H9 (cell line): ENCODE data around the gene PEX26. TPM values are rescaled to one million over a fixed set of nuclear protein-coding genes. Genes with fewer than 3 reads are reported as not detected.

Experiments used
- DNase-seq: peaks from one replicate; pipeline ENCODE4 v3.0.0-alpha.2; 2017
- H2AFZ ChIP-seq: one replicate; pipeline ENCODE4 v1.6.1; 2013; ENCODE audit warnings: mild to moderate bottlenecking, low read length, control low read depth, moderate library complexity
- H2AK5ac ChIP-seq: 2 replicates; pipeline ENCODE4 v1.6.1; 2013; ENCODE audit warnings: low read length, control low read depth, mixed read lengths; ENCODE audit not compliant: insufficient read length
- H2BK120ac ChIP-seq: one replicate; pipeline ENCODE4 v1.6.1; 2013; ENCODE audit warnings: low read depth, mild to moderate bottlenecking, low read length, control low read depth, inconsistent platforms; ENCODE audit not compliant: poor library complexity, severe bottlenecking
- H2BK12ac ChIP-seq: 2 replicates; pipeline ENCODE4 v1.6.1; 2013; ENCODE audit warnings: low read length, control low read depth, mixed read lengths, low read depth; ENCODE audit not compliant: insufficient read length
- H2BK15ac ChIP-seq: 2 replicates; pipeline ENCODE4 v1.6.1; 2013; ENCODE audit warnings: low read depth, low read length, control low read depth
- H2BK20ac ChIP-seq: one replicate; pipeline ENCODE4 v1.6.1; 2013; ENCODE audit warnings: low read depth, mild to moderate bottlenecking, low read length, control low read depth, inconsistent platforms; ENCODE audit not compliant: poor library complexity, severe bottlenecking
- H2BK5ac ChIP-seq: 2 replicates; pipeline ENCODE4 v1.6.1; 2013; ENCODE audit warnings: low read length, control low read depth, mixed read lengths; ENCODE audit not compliant: insufficient read length
- H3K14ac ChIP-seq: 2 replicates; pipeline ENCODE4 v1.6.1; 2013; ENCODE audit warnings: low read length, control low read depth; ENCODE audit not compliant: insufficient read depth
- H3K18ac ChIP-seq: 2 replicates; pipeline ENCODE4 v1.6.1; 2013; ENCODE audit warnings: low read depth, mild to moderate bottlenecking, mixed read lengths, low read length, control low read depth; ENCODE audit not compliant: insufficient read length
- H3K23ac ChIP-seq: 2 replicates; pipeline ENCODE4 v1.6.1; 2013; ENCODE audit warnings: low read length, control low read depth, mixed read lengths, low read depth; ENCODE audit not compliant: insufficient read length
- H3K23me2 ChIP-seq: 2 replicates; pipeline ENCODE4 v1.6.1; 2013; ENCODE audit warnings: low read depth, mild to moderate bottlenecking, mixed read lengths, low read length, control low read depth; ENCODE audit not compliant: insufficient read length, poor library complexity, severe bottlenecking
- H3K27ac ChIP-seq: 2 replicates; pipeline ENCODE4 v1.5.1; 2013; ENCODE audit warnings: low read length, control low read depth, mixed read lengths, low read depth; ENCODE audit not compliant: insufficient read length
- H3K27me3 ChIP-seq: 2 replicates; pipeline ENCODE4 v1.6.1; 2013; ENCODE audit warnings: low read length, control low read depth, inconsistent platforms; ENCODE audit not compliant: insufficient read depth
- H3K4ac ChIP-seq: 2 replicates; pipeline ENCODE4 v1.6.1; 2013; ENCODE audit warnings: low read depth, mild to moderate bottlenecking, control low read depth, inconsistent platforms, low read length, moderate library complexity
- H3K4me1 ChIP-seq: 2 replicates; pipeline ENCODE4 v1.6.1; 2013; ENCODE audit warnings: low read length, control low read depth, inconsistent platforms; ENCODE audit not compliant: insufficient read depth
- H3K4me2 ChIP-seq: 2 replicates; pipeline ENCODE4 v1.6.1; 2013; ENCODE audit warnings: low read length, control low read depth, mixed read lengths; ENCODE audit not compliant: insufficient read length, insufficient read depth
- H3K56ac ChIP-seq: 2 replicates; pipeline ENCODE4 v1.6.1; 2013; ENCODE audit warnings: low read depth, mild to moderate bottlenecking, mixed read lengths, low read length, control low read depth; ENCODE audit not compliant: insufficient read length
- H3K79me1 ChIP-seq: 2 replicates; pipeline ENCODE4 v1.6.1; 2013; ENCODE audit warnings: low read depth, mild to moderate bottlenecking, moderate library complexity, low read length, control low read depth, inconsistent platforms; ENCODE audit not compliant: insufficient read depth, poor library complexity, severe bottlenecking
- H3K79me2 ChIP-seq: 2 replicates; pipeline ENCODE4 v1.6.1; 2013; ENCODE audit warnings: low read length, control low read depth, inconsistent platforms; ENCODE audit not compliant: insufficient read depth
- H3K9ac ChIP-seq: 2 replicates; pipeline ENCODE4 v1.6.1; 2013; ENCODE audit warnings: low read length, control low read depth, mixed read lengths; ENCODE audit not compliant: insufficient read length; ENCODE audit errors: extremely low read depth
- H3K9me3 ChIP-seq: one replicate; pipeline ENCODE4 v1.6.1; 2013; ENCODE audit warnings: low read depth, low read length, inconsistent platforms; ENCODE audit not compliant: control insufficient read depth
- H3T11ph ChIP-seq: one replicate; pipeline ENCODE4 v1.6.1; 2013; ENCODE audit warnings: mild to moderate bottlenecking, low read length, control low read depth, inconsistent platforms
- H4K20me1 ChIP-seq: one replicate; pipeline ENCODE4 v1.6.1; 2013; ENCODE audit not compliant: control insufficient read depth, insufficient read length, insufficient read depth
- H4K5ac ChIP-seq: 2 replicates; pipeline ENCODE4 v1.6.1; 2013; ENCODE audit warnings: low read depth, mild to moderate bottlenecking, mixed read lengths, low read length, control low read depth; ENCODE audit not compliant: insufficient read length
- H4K8ac ChIP-seq: replicated peaks from 2 replicates; pipeline ENCODE4 v1.6.1; 2013; ENCODE audit warnings: low read length, control low read depth, mixed read lengths, low read depth; ENCODE audit not compliant: insufficient read length
- H4K91ac ChIP-seq: 2 replicates; pipeline ENCODE4 v1.6.1; 2013; ENCODE audit warnings: low read depth, mild to moderate bottlenecking, moderate library complexity, mixed read lengths, low read length, control low read depth; ENCODE audit not compliant: insufficient read length
- H3K27ac Mint-ChIP-seq, 3 experiments: 2 replicates in 2 of 3; 3 replicates in 1 of 3; pipeline ENCODE4 v1.8.0; 2020 to 2021; ENCODE audit warnings: mixed read lengths in 3 of 3, mild to moderate bottlenecking in 1 of 3, moderate library complexity in 1 of 3
- H3K27me3 Mint-ChIP-seq: 2 replicates; pipeline ENCODE4 v1.8.0; 2021; ENCODE audit warnings: low read depth, mild to moderate bottlenecking, moderate library complexity, mixed read lengths
- H3K36me3 Mint-ChIP-seq, 3 experiments: 2 replicates in 2 of 3; 3 replicates in 1 of 3; pipeline ENCODE4 v1.8.0; 2020 to 2021; ENCODE audit warnings: low read depth in 3 of 3, mixed read lengths in 3 of 3; ENCODE audit not compliant: insufficient read depth in 1 of 3
- H3K4me1 Mint-ChIP-seq, 2 experiments: 2 replicates each; pipeline ENCODE4 v1.8.0; 2020; ENCODE audit warnings: mixed read lengths in 2 of 2
- H3K4me3 Mint-ChIP-seq, 2 experiments: 2 replicates in 1 of 2; 3 replicates in 1 of 2; pipeline ENCODE4 v1.8.0; 2020 to 2021; ENCODE audit warnings: mild to moderate bottlenecking in 2 of 2, mixed read lengths in 2 of 2, moderate library complexity in 1 of 2
- H3K9me3 Mint-ChIP-seq, 2 experiments: 2 replicates in 1 of 2; 3 replicates in 1 of 2; pipeline ENCODE4 v1.8.0; 2020; ENCODE audit warnings: mild to moderate bottlenecking in 2 of 2, mixed read lengths in 2 of 2, moderate library complexity in 1 of 2
- CTCF ChIP-seq: fragments of 200-600 bp; sonication (generic); conservative IDR thresholded peaks from 3 replicates; pipeline ENCODE4 v1.8.0; 2021; ENCODE audit warnings: antibody characterized with exemption, mild to moderate bottlenecking
- WGBS: extraction: QIAGEN DNeasy Blood & Tissue Kit; methylation state at CpG from one replicate; pipeline ENCODE4 v1.1.7; 2013; ENCODE audit warnings: missing lambda C conversion rate, low lambda C conversion rate, mixed read lengths; ENCODE audit not compliant: insufficient read length; ENCODE audit errors: extremely low coverage; 5-methylcytosine and 5-hydroxymethylcytosine counted together
- total RNA-seq: library from RNA; stranded (reverse); gene quantifications from 2 replicates; pipeline ENCODE4 v1.2.1, GENCODE V29; 2021

The PEX26 gene
- total RNA-seq, 1 experiment from 2014 or later: 35.4 TPM

GRCh38 chr22:18033204-18033998 is 44.4 kb upstream of the PEX26 start:
- Histone ChIP-seq H4K91ac (no peak overlapping the region), H3K56ac (no peak overlapping the region), H2AFZ (no peak overlapping the region), H3K27me3 (no peaks in the 10 kb centered on the region), H2BK20ac (no peak overlapping the region), H3K14ac (no peak overlapping the region), H3K79me2 (no peaks in the 10 kb centered on the region), H3K4me1 (no peaks in the 10 kb centered on the region), H3K79me1 (no peaks in the 10 kb centered on the region), H4K20me1 (no peaks in the 10 kb centered on the region), H2AK5ac (no peak overlapping the region), H2BK5ac (no peak overlapping the region), H3K9me3 (no peaks in the 10 kb centered on the region), H3K23ac (no peak overlapping the region), H2BK120ac (no peak overlapping the region), H3K4ac (no peak overlapping the region), H3K27ac (no peak overlapping the region), H2BK15ac (no peak overlapping the region), H3K18ac (no peak overlapping the region), H3K4me2 (no peak overlapping the region), H4K5ac (no peak overlapping the region), H4K8ac (no peak overlapping the region), H3T11ph (no peak overlapping the region), H3K23me2 (no peaks in the 10 kb centered on the region), H2BK12ac (no peak overlapping the region), H3K9ac (no peak overlapping the region)
- Mint-ChIP-seq H3K4me3 (no peak overlapping the region; a peak in 1 of 5 replicates), H3K27ac (no peak overlapping the region), H3K9me3 (no peaks in the 10 kb centered on the region), H3K36me3 (no peaks in the 10 kb centered on the region), H3K27me3 (peaks cover 20% of the 10 kb centered on the region), H3K4me1 (peaks cover 13% of the 10 kb centered on the region in 2 experiments)
- TF ChIP-seq CTCF: no peak
- no peak for DNase-seq
- WGBS: no CpG with 5 or more reads among the region's 6 CpGs
